ENCODE results near the gene KIRREL2.

Gene KIRREL2

DNA sequence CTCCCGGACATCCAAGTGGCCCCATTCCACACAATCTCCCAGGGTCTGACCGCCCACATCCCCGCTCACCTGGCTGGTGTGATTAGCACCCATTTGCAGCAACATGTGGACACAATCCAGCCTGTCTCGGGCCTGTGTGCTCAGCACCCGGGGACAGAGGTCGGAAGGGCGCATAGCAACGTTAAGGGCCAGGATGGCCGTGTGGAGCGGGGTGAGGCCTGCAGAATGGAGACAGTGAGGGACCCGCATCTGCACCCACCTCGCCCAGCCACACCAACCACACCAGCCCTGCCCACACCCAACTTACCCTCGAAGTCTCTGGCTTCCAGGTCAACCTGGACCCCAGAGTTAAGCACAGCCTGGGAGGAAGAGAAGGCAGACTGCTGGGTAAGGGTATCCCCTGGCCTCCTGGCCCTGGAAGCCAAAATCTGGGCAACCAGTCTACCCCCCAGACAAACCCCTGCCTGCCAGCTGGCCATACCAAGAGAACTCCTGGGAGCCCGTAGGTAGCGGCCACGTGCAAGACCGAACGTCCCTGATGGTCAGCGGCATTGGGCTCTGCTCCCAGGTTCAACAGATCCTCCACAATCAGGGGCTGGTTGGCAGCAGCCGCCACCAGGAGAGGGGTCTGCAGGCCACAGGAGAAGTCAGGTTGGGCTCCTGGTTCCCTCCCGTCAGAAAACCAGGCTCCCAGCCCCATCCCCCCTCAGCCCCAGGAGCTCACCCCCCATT lies 39.4 kb downstream of the KIRREL2 start:
- intact Hi-C loops (cut with DNase I; ENCODE audit: low total_unique reads): no loop called here
- no peak for DNase-seq
- TF ChIP-seq, protein P1, sequence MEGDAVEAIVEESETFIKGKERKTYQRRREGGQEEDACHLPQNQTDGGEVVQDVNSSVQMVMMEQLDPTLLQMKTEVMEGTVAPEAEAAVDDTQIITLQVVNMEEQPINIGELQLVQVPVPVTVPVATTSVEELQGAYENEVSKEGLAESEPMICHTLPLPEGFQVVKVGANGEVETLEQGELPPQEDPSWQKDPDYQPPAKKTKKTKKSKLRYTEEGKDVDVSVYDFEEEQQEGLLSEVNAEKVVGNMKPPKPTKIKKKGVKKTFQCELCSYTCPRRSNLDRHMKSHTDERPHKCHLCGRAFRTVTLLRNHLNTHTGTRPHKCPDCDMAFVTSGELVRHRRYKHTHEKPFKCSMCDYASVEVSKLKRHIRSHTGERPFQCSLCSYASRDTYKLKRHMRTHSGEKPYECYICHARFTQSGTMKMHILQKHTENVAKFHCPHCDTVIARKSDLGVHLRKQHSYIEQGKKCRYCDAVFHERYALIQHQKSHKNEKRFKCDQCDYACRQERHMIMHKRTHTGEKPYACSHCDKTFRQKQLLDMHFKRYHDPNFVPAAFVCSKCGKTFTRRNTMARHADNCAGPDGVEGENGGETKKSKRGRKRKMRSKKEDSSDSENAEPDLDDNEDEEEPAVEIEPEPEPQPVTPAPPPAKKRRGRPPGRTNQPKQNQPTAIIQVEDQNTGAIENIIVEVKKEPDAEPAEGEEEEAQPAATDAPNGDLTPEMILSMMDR (IDR thresholded peaks at IDR 0.05): no peak

DNA sequence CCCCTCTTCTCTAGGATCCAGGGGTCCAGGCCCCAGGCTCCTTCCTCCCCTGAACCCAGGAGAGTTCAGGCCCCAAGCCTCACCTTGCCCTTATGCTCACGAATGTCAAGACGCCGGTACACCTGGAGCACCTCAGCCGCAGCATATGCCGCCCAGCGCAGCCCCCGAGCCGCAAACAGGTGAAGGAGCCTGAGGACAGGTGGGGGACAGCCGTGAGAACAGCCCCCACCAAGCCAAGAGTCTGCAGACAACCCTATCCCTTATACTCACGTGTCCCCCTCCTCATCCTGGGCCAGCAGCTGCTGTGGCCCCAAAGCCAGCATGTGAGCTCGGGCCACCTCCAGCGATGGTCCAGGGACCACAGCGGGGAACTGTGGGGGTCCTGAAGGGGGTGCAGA lies 39.9 kb downstream of the KIRREL2 start:
- intact Hi-C loops (cut with DNase I; ENCODE audit: low total_unique reads): no loop called here
- Histone ChIP-seq H3K9me3 (no peaks in the 10 kb centered on the region), H3K27me3 (no peaks in the 10 kb centered on the region), H3K27ac (no peak overlapping the region), H3K36me3 (peaks cover 0 to 55% (median 38%) of the 10 kb centered on the region in 3 donors), H3K4me1 (peaks cover 0 to 20% (median 13%) of the 10 kb centered on the region in 4 donors), H3K4me3 (no peak overlapping the region)
- TF ChIP-seq, protein P1 (IDR thresholded peaks at IDR 0.05): no peak
- no peak for DNase-seq

More for the DNA sequence above, 39.4 kb downstream of the KIRREL2 start:
- Histone ChIP-seq H3K27ac (no peak overlapping the region), H3K27me3 (no peaks in the 10 kb centered on the region), H3K9me3 (no peaks in the 10 kb centered on the region), H3K36me3 (peaks cover under 1 to 58% (median 38%) of the 10 kb centered on the region in 3 donors), H3K4me1 (peaks cover 0 to 20% (median 11%) of the 10 kb centered on the region in 4 donors), H3K4me3 (no peak overlapping the region)

DNA sequence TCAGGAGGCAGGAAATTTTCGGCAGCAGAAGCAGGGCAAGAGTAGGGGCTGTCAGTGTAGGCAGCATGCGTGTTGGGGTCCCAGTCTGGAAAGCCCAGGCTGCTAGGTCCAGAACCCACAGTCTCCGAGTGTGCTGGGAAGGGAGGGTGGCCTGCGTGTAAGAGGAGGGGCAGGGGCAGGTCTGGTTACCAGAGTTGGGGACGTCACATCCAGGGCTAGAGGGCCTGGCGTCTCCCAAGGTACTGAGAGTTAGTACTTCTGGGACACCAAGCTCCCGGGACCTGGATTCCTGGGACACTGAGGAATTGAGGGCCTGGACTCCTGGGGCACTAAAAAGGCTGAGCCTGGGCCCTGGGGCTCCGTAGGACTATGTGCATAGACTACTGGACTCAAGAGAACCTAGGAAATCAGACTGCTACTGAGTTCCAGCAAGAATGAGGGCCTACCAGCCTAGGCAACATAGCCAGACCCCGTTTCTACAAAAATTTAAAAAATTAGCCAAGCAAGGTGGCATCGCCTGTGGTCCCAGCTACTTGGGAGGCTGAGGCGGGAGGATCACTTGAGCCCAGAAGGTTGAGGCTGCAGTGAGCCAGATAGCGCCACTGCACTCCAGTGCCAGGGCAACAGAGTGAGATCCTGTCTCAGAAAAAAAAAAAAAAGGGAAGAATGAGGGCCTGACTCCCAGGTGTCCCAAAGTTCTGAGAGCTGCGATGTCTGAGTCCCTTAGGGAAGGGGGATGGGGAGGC lies 41.2 kb downstream of the KIRREL2 start:
- Histone ChIP-seq H3K4me1 (peaks cover 0 to 20% (median 13%) of the 10 kb centered on the region in 4 donors), H3K36me3 (peaks cover 0 to 43% (median 36%) of the 10 kb centered on the region in 3 donors), H3K27ac (peak overlapping the region in 1 of 2 donors; percentile 72), H3K27me3 (no peaks in the 10 kb centered on the region), H3K9me3 (no peaks in the 10 kb centered on the region), H3K4me3 (peak overlapping the region; percentile 60 to 85)
- DNase-seq: no peak
- intact Hi-C loops (cut with DNase I; ENCODE audit: low total_unique reads): no loop called here
- TF ChIP-seq, protein P1 (IDR thresholded peaks at IDR 0.05): no peak

DNA sequence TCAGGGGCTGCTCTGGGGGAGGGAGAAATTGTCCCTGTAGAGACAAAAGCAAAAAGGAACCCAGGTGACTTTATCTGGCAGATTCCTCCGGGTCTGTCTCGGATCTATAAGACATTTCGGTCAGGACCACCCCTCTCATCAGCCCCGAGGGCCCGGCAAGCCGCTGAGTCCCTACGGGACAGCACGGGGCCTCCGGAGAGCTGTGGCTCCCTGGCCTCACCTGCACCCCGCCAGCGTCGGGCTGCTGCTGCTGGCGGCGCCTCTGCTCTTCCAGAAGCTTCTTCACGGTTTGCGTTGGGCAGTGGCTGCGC lies 41.7 kb downstream of the KIRREL2 start:
- TF ChIP-seq, protein P1 (IDR thresholded peaks at IDR 0.05): no peak
- intact Hi-C loops (cut with DNase I; ENCODE audit: low total_unique reads): no loop called here
- peak overlapping the region; percentile 72 to 74 for H3K27ac ChIP-seq
- peak overlapping the region; percentile 60 to 85 for H3K4me3 ChIP-seq
- no peaks in the 10 kb centered on the region for H3K9me3 ChIP-seq
- DNase-seq: no peak
- no peaks in the 10 kb centered on the region for H3K27me3 ChIP-seq
- H3K36me3 ChIP-seq: peaks cover 0 to 37% (median 34%) of the 10 kb centered on the region in 3 donors
- peaks cover 0 to 23% (median 13%) of the 10 kb centered on the region in 4 donors for H3K4me1 ChIP-seq

DNA sequence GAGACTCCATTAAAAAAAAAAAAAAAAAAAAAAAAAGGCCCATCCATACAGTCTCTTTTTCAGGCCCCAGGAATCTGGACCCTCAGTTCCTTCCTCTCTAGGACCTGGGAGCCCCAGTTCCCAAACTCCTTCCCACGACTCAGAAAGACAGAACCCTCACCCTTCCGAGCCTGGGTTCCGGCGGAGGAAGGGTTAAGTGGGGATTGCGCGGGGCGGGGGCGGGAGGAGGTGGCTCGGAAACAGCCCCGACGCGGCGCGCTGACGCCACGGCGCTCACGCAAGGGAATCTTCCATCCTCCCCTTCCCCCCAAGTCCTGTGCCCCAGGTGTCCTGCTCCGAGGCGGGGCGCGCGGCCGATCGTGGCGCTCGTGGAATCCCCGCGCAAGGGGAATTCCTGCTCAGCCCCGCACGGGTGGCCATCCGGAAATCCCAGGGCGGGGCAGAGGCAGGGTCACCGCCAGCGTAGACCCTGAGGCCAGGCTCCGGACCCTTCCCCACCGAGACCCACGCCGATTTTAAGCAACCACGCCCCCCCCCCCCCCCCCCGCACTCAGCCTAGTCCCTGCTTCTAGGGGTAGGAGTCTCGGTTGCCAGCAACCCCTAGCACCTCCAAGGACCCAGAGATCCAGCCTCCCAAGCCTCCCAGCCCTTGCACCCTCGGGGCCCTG lies 43.0 kb downstream of the KIRREL2 start:
- peaks cover 0 to 27% (median 13%) of the 10 kb centered on the region in 4 donors for H3K4me1 ChIP-seq
- H3K4me3 ChIP-seq: peak overlapping the region; percentile 60 to 85
- intact Hi-C loops (cut with DNase I; ENCODE audit: low total_unique reads): no loop called here
- TF ChIP-seq, protein P1 (IDR thresholded peaks at IDR 0.05): no peak
- no peaks in the 10 kb centered on the region for H3K9me3 ChIP-seq
- H3K27me3 ChIP-seq: no peaks in the 10 kb centered on the region
- peak; percentile 68 to 86 for DNase-seq
- peaks cover 0 to 25% (median 21%) of the 10 kb centered on the region in 3 donors for H3K36me3 ChIP-seq
- peak overlapping the region; percentile 72 to 74 for H3K27ac ChIP-seq
